Caco-2 (cell line): ENCODE measurements around the gene ARHGAP21. TPM values are rescaled to one million over a fixed set of nuclear protein-coding genes. Genes with fewer than 3 reads are reported as not detected.
"Not testable (repeated sequence)": the region's sequence is repeated elsewhere in the genome, so short reads cannot be mapped to it uniquely, and the experiment has no call there.

ENCODE experiments used
- Bru-seq: library from RNA; stranded (reverse); fragments of 400-500 nt; gene quantifications from one replicate; lab custom pipeline; 2021; lab: Mats Ljungman, UMichigan
- BruChase-seq, 2 experiments: library from RNA; stranded (reverse); fragments of 400-500 nt; gene quantifications; one replicate each; lab custom pipeline; 2021; lab: Mats Ljungman, UMichigan
- BruUV-seq: library from RNA; stranded (reverse); fragments of 400-500 nt; replicated peaks from 2 replicates; lab custom pipeline; 2021; lab: Mats Ljungman, UMichigan
- CTCF ChIA-PET: fragments of 300-600 bp; sonication (Branson Sonifier 250); formaldehyde crosslinking; loops from one replicate; lab custom pipeline; 2022; ENCODE audit warnings: antibody characterized with exemption; lab: Charles Lee
- POLR2A ChIA-PET: fragments of 300-600 bp; sonication (Branson Sonifier 250); formaldehyde crosslinking; loops from one replicate; lab custom pipeline; 2022; ENCODE audit warnings: antibody characterized with exemption; lab: Charles Lee
- DNase-seq, 2 experiments: peaks; one replicate each; pipeline versions ENCODE4 v3.0.0 to v3.0.0-alpha.2; 2020 to 2022
- H3K27me3 ChIP-seq: replicated peaks from 2 replicates; pipeline ENCODE4 v1.6.0; 2011; ENCODE audit warnings: low read length; ENCODE audit not compliant: control insufficient read depth, insufficient read depth
- H3K36me3 ChIP-seq: 2 replicates; pipeline ENCODE4 v1.5.1; 2011; ENCODE audit warnings: low read length; ENCODE audit not compliant: control insufficient read depth, insufficient read depth
- H3K4me1 ChIP-seq: fragments of 250-450 bp; sonication (Bioruptor Pico); 2 replicates; pipeline ENCODE4 v1.5.1; 2020; ENCODE audit warnings: mild to moderate bottlenecking
- H3K4me3 ChIP-seq: 2 replicates; pipeline ENCODE4 v1.5.1; 2011; ENCODE audit warnings: low read depth, mild to moderate bottlenecking, control low read depth, low read length
- H3K9me3 ChIP-seq: fragments of 250-450 bp; sonication (Bioruptor Pico); 2 replicates; pipeline ENCODE4 v1.5.1; 2020; ENCODE audit warnings: mild to moderate bottlenecking, moderate library complexity
- H3K27ac Mint-ChIP-seq: one replicate; pipeline ENCODE4 v1.8.0; 2022; ENCODE audit warnings: mixed read lengths; ENCODE audit not compliant: unreplicated experiment
- H3K27me3 Mint-ChIP-seq: one replicate; pipeline ENCODE4 v1.8.0; 2022; ENCODE audit warnings: mixed read lengths; ENCODE audit not compliant: insufficient read depth, unreplicated experiment
- H3K36me3 Mint-ChIP-seq: one replicate; pipeline ENCODE4 v1.8.0; 2022; ENCODE audit warnings: mild to moderate bottlenecking, mixed read lengths; ENCODE audit not compliant: insufficient read depth, unreplicated experiment
- H3K4me1 Mint-ChIP-seq: one replicate; pipeline ENCODE4 v1.8.0; 2022; ENCODE audit warnings: low read depth, mixed read lengths; ENCODE audit not compliant: unreplicated experiment
- H3K4me3 Mint-ChIP-seq: one replicate; pipeline ENCODE4 v1.8.0; 2022; ENCODE audit warnings: mild to moderate bottlenecking, moderate library complexity, mixed read lengths; ENCODE audit not compliant: unreplicated experiment
- H3K9me3 Mint-ChIP-seq: one replicate; pipeline ENCODE4 v1.8.0; 2022; ENCODE audit warnings: mixed read lengths; ENCODE audit not compliant: unreplicated experiment
- intact Hi-C: fragments of 100-400 bp; cut with micrococcal nuclease; formaldehyde crosslinking; loops from one replicate; pipeline ENCODE4 v1.10.0; 2022; ENCODE audit not compliant: unreplicated experiment
- long read RNA-seq: library from polyadenylated mRNA; stranded (forward); transcript quantifications from one replicate; pipeline ENCODE4 v2.0.0, GENCODE V29; 2022
- total RNA-seq: library from RNA; stranded (reverse); gene quantifications from 2 replicates; pipeline ENCODE4 v1.2.3, GENCODE V29; 2022
- TF ChIP-seq, protein P1 (sequence below), 2 experiments: fragments of 200-600 bp in 1 of 2; IDR thresholded peaks; 1 replicate in 1 of 2; 2 replicates in 1 of 2; pipeline versions ENCODE4 v1.5.1 to v1.8.0; 2011 to 2022; ENCODE audit warnings: antibody characterized with exemption in 1 of 2, control low read depth in 1 of 2, inconsistent platforms in 1 of 2, low read depth in 1 of 2, low read length in 1 of 2, mild to moderate bottlenecking in 1 of 2, moderate library complexity in 1 of 2; ENCODE audit not compliant: insufficient read depth in 1 of 2, severe bottlenecking in 1 of 2, unreplicated experiment in 1 of 2

Gene ARHGAP21
- total RNA-seq (99.1 and 103 TPM in 2 replicates), Bru-seq, nascent RNA (percentile 92 among the genes with signal in this experiment), BruChase-seq, experiment 1, labeled RNA remaining after a 2-hour chase (percentile 88 among the genes with signal in this experiment), BruChase-seq, experiment 2, labeled RNA remaining after a 6-hour chase (percentile 89 among the genes with signal in this experiment)
- long read RNA-seq, partial matches to known transcripts = 9 of 22 reads
- long read RNA-seq, other reads (novel, unspliced or antisense) = 13 of 22 reads

DNA sequence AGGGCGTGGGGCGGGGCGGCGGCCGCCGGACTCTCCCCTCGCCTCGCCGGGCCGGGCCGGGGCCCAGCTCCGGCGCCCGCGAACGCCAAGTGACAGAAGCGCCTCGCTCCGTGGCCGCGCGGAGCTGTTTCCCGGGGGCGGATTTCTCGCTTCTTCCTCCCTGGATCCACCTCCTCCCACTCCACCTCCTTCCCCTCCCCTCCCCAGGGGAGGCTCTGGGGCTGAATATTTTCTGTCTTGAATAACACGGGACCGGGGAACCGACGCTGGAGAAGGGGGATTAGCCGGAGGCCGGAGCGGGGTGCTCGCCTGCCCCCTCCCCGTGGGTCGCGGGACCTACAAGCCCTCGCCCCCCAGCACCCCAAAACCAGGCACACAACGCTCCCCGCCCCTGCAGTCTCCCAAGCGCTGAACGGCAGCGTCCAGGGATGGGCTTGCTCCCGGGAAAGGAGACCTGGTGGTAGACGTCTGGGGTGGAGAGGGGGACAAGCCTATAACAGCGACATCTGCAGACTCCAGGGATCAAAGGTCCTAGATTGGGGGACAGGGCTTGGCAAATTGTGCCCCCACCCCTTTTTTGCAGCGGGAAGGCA, at the start of gene ARHGAP21:
Gene ARHGAP21 (minus strand): TSS at position 100 of the 593 bp plus-strand sequence. CDS start 1,988 bp downstream, outside the sequence.
- POLR2A ChIA-PET = interaction anchor here (0.6 to 1.5 kb wide), 4 partner anchors 21 to 293 kb away, joined by 3 to 6 read pairs (median 3); partner anchors contain the start of gene THNSL1
- H3K4me1 Mint-ChIP-seq = peaks cover 26% of the 10 kb centered on the region
- peaks cover 32% of the 10 kb centered on the region for H3K36me3 Mint-ChIP-seq
- H3K27ac Mint-ChIP-seq = peak within 1 kb of the TSS; percentile 88
- TSS peak; percentile 45 for BruUV-seq
- TF ChIP-seq, protein P1, sequence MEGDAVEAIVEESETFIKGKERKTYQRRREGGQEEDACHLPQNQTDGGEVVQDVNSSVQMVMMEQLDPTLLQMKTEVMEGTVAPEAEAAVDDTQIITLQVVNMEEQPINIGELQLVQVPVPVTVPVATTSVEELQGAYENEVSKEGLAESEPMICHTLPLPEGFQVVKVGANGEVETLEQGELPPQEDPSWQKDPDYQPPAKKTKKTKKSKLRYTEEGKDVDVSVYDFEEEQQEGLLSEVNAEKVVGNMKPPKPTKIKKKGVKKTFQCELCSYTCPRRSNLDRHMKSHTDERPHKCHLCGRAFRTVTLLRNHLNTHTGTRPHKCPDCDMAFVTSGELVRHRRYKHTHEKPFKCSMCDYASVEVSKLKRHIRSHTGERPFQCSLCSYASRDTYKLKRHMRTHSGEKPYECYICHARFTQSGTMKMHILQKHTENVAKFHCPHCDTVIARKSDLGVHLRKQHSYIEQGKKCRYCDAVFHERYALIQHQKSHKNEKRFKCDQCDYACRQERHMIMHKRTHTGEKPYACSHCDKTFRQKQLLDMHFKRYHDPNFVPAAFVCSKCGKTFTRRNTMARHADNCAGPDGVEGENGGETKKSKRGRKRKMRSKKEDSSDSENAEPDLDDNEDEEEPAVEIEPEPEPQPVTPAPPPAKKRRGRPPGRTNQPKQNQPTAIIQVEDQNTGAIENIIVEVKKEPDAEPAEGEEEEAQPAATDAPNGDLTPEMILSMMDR (IDR thresholded peaks at IDR 0.05; ENCODE audit: insufficient read depth in 1 of 2, low read depth in 1 of 2, low read length in 1 of 2, severe bottlenecking in 1 of 2, unreplicated experiment in 1 of 2) = no peak
- H3K4me3 Mint-ChIP-seq = no peak within 1 kb of the TSS
- CTCF ChIA-PET = interaction anchor here (0.5 to 1.6 kb wide), 4 partner anchors 81 to 228 kb away, joined by 3 to 15 read pairs (median 4); no protein-coding TSS in a partner anchor
- H3K9me3 Mint-ChIP-seq = no peaks in the 10 kb centered on the region
- Histone ChIP-seq H3K4me3 (peak within 1 kb of the TSS; percentile 85), H3K9me3 (no peaks in the 10 kb centered on the region), H3K36me3 (no peaks in the 10 kb centered on the region), H3K4me1 (peaks cover 15% of the 10 kb centered on the region), H3K27me3 (no peaks in the 10 kb centered on the region)
- no peaks in the 10 kb centered on the region for H3K27me3 Mint-ChIP-seq
- DNase-seq = peak; percentile 71 to 73
- intact Hi-C loops = loop anchor here (1.0 to 5.0 kb wide), 9 partner anchors 39 to 517 kb away; partner anchors contain the start of genes ENKUR, KIAA1217, PRTFDC1 and THNSL1

DNA sequence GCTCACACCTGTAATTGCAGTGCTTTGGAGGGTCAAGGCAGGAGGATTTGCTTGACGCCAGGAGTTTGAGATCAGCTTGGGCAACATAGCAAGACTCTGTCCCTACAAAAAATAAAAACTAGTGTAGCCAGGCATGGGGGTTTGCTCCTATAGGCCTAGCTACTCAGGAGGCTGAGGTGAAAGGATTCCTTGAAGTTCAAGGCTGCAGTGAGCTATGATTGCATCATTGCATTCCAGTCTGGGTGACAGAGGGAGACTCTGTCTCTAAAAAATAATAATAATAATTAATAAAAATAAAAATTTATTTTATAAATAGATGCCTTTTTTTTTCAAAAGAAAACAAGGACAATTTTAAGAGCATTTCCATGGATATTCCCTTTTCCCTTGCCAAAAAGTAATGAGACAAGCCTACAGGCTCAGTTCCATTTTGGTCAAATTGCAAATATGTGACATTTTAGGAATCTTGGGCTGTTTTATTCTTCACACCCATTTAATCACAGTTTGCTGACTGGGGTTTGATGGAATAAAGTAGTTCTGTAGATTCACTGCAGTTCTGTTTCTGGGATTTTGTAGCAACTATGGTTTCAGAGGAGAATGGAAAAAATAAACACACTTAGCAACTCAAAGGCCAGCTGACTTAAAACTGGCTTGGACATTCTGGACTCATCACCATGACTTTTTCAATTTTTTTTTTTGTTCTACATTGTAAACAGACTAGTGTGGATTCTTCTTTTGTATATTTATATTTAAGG, 48.4 kb upstream of the ARHGAP21 start:
- no peaks in the 10 kb centered on the region for H3K36me3 ChIP-seq
- TF ChIP-seq, protein P1 (IDR thresholded peaks at IDR 0.05; ENCODE audit: insufficient read depth in 1 of 2, low read depth in 1 of 2, low read length in 1 of 2, severe bottlenecking in 1 of 2, unreplicated experiment in 1 of 2) = no peak
- H3K4me3 Mint-ChIP-seq = no peak overlapping the region
- no TSS peak for BruUV-seq
- no peaks in the 10 kb centered on the region for H3K27me3 Mint-ChIP-seq
- no peaks in the 10 kb centered on the region for H3K4me1 ChIP-seq
- intact Hi-C loops = no loop called here
- DNase-seq = no peak
- H3K9me3 Mint-ChIP-seq = peaks cover 3% of the 10 kb centered on the region
- H3K27me3 ChIP-seq = no peaks in the 10 kb centered on the region
- no peak overlapping the region for H3K27ac Mint-ChIP-seq
- no peaks in the 10 kb centered on the region for H3K9me3 ChIP-seq
- H3K4me1 Mint-ChIP-seq = no peaks in the 10 kb centered on the region
- no peak overlapping the region for H3K4me3 ChIP-seq
- H3K36me3 Mint-ChIP-seq = no peaks in the 10 kb centered on the region
- ChIA-PET CTCF (no interaction called here), POLR2A (no interaction called here)

DNA sequence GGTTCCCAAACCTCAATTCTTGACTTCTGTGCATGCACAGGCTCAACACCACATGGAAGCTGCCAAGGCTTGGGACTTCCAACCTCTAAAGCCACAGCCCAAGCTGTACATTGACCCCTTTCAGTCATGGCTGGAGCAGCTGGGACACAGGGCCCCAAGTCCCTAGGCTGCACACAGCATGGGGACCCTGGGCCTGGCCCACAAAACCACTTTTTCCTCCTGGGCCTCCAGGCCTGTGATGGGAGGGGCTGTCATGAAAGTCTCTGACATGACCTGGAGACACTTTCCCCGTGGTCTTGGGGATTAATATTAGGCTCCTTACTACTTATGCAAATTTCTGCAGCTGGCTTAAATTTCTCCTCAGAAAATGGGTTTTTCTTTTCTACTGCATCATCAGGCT, 41.3 kb upstream of the ARHGAP21 start:
- intact Hi-C loops, CTCF ChIA-PET, H3K27me3 Mint-ChIP-seq, H3K4me3 Mint-ChIP-seq, H3K27me3 ChIP-seq, POLR2A ChIA-PET, H3K36me3 ChIP-seq, H3K36me3 Mint-ChIP-seq, BruUV-seq, H3K27ac Mint-ChIP-seq, H3K4me3 ChIP-seq, DNase-seq: not testable (repeated sequence)
- peaks cover 18% of the 10 kb centered on the region for H3K4me1 Mint-ChIP-seq
- H3K9me3 ChIP-seq = peaks cover 21% of the 10 kb centered on the region
- peaks cover 21% of the 10 kb centered on the region for H3K9me3 Mint-ChIP-seq
- peaks cover 27% of the 10 kb centered on the region for H3K4me1 ChIP-seq
